HG03103 (cell line): ENCODE data around the gene CGB7.
"Not testable (repeated sequence)": the region's sequence is repeated elsewhere in the genome, so short reads cannot be mapped to it uniquely, and the experiment has no call there.

ENCODE experiments used
- ATAC-seq: cut with Tn5 transposase; IDR thresholded peaks from one replicate; pipeline ENCODE4 v1.9.1; 2021; ENCODE audit warnings: low read depth; ENCODE audit not compliant: unreplicated experiment

CGB7 gene

GRCh38 chr19:49074869-49075268 is 17.3 kb upstream of the CGB7 start:
- ATAC-seq: not testable (repeated sequence)

- no peak for ATAC-seq
Observed at GRCh38 chr19:49073514-49074378, 16.2 kb upstream of the CGB7 start.

GRCh38 chr19:49071860-49072547 is 14.5 kb upstream of the CGB7 start:
- no peak for ATAC-seq

- ATAC-seq: no peak
Observed at GRCh38 chr19:49070416-49070815, 12.9 kb upstream of the CGB7 start.

- ATAC-seq: no peak
Observed at GRCh38 chr19:49069026-49069425, 11.5 kb upstream of the CGB7 start.

- no peak for ATAC-seq
Observed at GRCh38 chr19:49067554-49067953, 10.0 kb upstream of the CGB7 start.

- no peak for ATAC-seq
Observed at GRCh38 chr19:49065905-49066512, 8.5 kb upstream of the CGB7 start.

- no peak for ATAC-seq
Observed at GRCh38 chr19:49064768-49065611, 7.4 kb upstream of the CGB7 start, which contains the start of gene NTF4. Gene NTF4 (minus strand): TSS chr19:49064818. CDS start chr19:49061997, 2,821 bp downstream.

GRCh38 chr19:49064029-49064629 is 6.6 kb upstream of the CGB7 start:
- no peak for ATAC-seq

- no peak for ATAC-seq
Observed at GRCh38 chr19:49061445-49061844, 3.9 kb upstream of the CGB7 start.

GRCh38 chr19:49061000-49061399 is 3.5 kb upstream of the CGB7 start:
- ATAC-seq: no peak

- ATAC-seq: no peak
Observed at GRCh38 chr19:49059053-49059452, 1.5 kb upstream of the CGB7 start.

- no peak for ATAC-seq
Observed at GRCh38 chr19:49058562-49058961, 1.0 kb upstream of the CGB7 start.

GRCh38 chr19:49056902-49057596 is 500 bp downstream of the CGB7 start:
- not testable (repeated sequence) for ATAC-seq

- ATAC-seq: no peak
Observed at GRCh38 chr19:49056101-49056901, 1.2 kb downstream of the CGB7 start.

- ATAC-seq: not testable (repeated sequence)
Observed at GRCh38 chr19:49050376-49051033, 7.0 kb downstream of the CGB7 start.

GRCh38 chr19:49049834-49050233 is 7.7 kb downstream of the CGB7 start:
- ATAC-seq: not testable (repeated sequence)

GRCh38 chr19:49049011-49049410 is 8.5 kb downstream of the CGB7 start, which contains the start of gene CGB8:
Gene CGB8 (minus strand): TSS chr19:49049111. CDS start chr19:49048739, 372 bp downstream.
- ATAC-seq: not testable (repeated sequence)
